ENCODE measurements around the gene HAT1.
A peak's percentile ranks its signal among the peaks of the same experiment; 100 is the strongest.
"Not testable (repeated sequence)": the region's sequence is repeated elsewhere in the genome, so short reads cannot be mapped to it uniquely, and the experiment has no call there.

Gene HAT1, protein sequence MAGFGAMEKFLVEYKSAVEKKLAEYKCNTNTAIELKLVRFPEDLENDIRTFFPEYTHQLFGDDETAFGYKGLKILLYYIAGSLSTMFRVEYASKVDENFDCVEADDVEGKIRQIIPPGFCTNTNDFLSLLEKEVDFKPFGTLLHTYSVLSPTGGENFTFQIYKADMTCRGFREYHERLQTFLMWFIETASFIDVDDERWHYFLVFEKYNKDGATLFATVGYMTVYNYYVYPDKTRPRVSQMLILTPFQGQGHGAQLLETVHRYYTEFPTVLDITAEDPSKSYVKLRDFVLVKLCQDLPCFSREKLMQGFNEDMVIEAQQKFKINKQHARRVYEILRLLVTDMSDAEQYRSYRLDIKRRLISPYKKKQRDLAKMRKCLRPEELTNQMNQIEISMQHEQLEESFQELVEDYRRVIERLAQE

GRCh38 chr2:171922230-171923022, at the start of gene HAT1:
HAT1 (plus strand) TSS chr2:171922461; CDS start chr2:171922501, 40 bp downstream.
- peak; percentile 99 for DNase-seq
- in situ Hi-C loops (cut with MboI; ENCODE audit: low pct_unique_long_range_greater_than_20kb, low sequenced_read_pairs), result no loop called here

DNA sequence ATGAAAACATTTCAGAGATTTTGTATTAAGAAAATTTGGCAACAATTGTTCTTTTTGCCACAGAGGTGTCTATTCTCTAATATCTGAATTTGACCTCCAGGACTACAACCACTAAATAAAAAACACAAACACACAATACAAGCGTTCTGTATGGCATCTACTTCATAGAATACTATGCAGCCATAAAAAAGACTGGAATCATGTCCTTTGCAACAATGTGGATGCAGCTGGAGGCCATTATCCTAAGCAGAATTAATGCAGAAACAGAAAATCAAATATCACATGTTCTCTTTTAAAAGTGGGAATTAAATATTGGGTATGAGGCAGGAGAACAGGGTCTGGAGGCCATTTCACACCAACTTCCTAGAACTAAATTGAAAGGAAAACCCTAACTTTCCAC, 47.7 kb upstream of the HAT1 start:
- DNase-seq, result no peak
- in situ Hi-C loops (cut with MboI; ENCODE audit: low pct_unique_long_range_greater_than_20kb, low sequenced_read_pairs), result no loop called here

DNA sequence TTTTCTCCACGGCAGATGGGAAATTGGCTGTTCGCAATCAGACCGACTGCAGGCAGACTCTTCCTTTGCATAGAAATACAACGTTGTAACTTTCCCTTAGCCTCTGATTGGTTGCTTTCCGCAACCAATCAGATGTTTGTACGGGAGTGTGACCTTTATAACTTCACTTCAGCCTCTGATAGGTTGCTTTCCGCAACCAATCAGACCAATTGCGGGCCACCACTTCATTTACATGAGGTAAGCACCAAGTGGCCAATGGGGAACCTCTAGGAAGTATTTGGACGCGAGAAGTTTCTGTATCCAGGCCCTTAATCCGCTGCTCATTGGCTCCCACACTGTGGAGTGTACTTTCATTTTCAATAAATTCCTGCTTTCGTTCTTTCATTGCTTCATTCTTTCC, 47.3 kb upstream of the HAT1 start:
- in situ Hi-C loops (cut with MboI; ENCODE audit: low pct_unique_long_range_greater_than_20kb, low sequenced_read_pairs), result no loop called here
- no peak for DNase-seq

- peak; percentile 14 for DNase-seq
- in situ Hi-C loops (cut with MboI; ENCODE audit: low pct_unique_long_range_greater_than_20kb, low sequenced_read_pairs), result no loop called here
Observed at GRCh38 chr2:171878481-171878993, 43.7 kb upstream of the HAT1 start.

GRCh38 chr2:171879865-171880264, 42.4 kb upstream of the HAT1 start:
- no peak for DNase-seq
- in situ Hi-C loops (cut with MboI; ENCODE audit: low pct_unique_long_range_greater_than_20kb, low sequenced_read_pairs), result no loop called here

DNA sequence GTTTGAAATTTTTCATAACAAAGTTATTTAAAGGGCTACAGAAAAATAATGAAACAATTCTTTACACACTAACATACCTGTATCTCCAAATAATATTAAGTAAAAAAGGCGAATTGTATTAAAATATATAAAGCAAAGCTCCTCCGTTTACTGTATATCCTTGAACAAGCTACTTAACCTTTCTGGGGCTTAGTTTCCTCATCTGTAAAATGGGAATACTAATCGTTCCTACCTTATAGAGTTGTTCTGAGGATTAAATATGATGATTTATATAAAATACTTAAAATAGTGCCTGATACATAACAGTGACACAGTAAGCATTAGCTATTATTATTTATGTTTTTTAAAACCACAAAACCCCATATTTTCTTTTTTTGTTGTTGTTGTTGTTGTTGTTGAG, 41.5 kb upstream of the HAT1 start:
- in situ Hi-C loops (cut with MboI; ENCODE audit: low pct_unique_long_range_greater_than_20kb, low sequenced_read_pairs), result no loop called here
- no peak for DNase-seq

DNA sequence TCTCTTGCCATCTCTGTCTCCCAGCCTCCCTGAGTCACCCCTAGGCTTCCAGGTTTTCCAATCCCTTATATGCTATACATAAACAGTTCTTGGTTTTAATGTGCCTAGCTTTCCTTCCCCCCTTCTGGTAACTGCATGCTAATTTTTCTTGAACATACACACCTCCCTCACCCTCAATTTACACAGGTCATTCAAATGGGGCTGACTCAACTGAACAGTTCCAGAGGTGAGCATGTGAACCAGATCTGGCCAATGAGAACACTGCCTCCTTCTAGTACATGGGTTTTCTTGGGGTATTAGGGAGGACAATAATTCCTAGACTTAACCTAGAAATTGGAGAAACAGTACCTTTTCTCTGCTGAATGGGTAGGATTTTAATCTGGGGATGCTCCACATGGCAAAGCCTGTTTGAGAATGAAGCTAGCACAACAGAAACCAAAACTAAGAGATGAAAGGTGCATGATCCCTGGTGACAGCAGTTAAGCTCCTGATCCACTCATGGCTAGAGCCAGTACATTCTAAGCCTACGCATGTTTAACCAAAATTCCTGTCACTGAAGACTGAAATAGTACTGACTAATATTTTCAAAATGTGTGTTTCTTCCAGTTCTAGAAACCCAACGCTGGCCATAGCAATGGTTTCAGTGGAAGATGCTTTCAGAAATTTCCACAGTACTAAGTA, 40.0 kb upstream of the HAT1 start:
- DNase-seq, result no peak

GRCh38 chr2:171883275-171883893, 38.9 kb upstream of the HAT1 start:
- in situ Hi-C loops (cut with MboI; ENCODE audit: low pct_unique_long_range_greater_than_20kb, low sequenced_read_pairs), result no loop called here
- DNase-seq, result no peak

More for the DNA sequence above, 40.0 kb upstream of the HAT1 start:
- in situ Hi-C loops (cut with MboI; ENCODE audit: low pct_unique_long_range_greater_than_20kb, low sequenced_read_pairs), result no loop called here

GRCh38 chr2:171889333-171889732, 32.9 kb upstream of the HAT1 start:
- in situ Hi-C loops (cut with MboI; ENCODE audit: low pct_unique_long_range_greater_than_20kb, low sequenced_read_pairs), result no loop called here
- no peak for DNase-seq

- DNase-seq, result no peak
- in situ Hi-C loops (cut with MboI; ENCODE audit: low pct_unique_long_range_greater_than_20kb, low sequenced_read_pairs), result no loop called here
Observed at GRCh38 chr2:171889808-171890207, 32.5 kb upstream of the HAT1 start.

- in situ Hi-C loops (cut with MboI; ENCODE audit: low pct_unique_long_range_greater_than_20kb, low sequenced_read_pairs), result no loop called here
- no peak for DNase-seq
Observed at GRCh38 chr2:171893196-171893823, 29.0 kb upstream of the HAT1 start.

GRCh38 chr2:171893824-171894611, 28.2 kb upstream of the HAT1 start, which contains the start of gene SLC25A12:
SLC25A12 (minus strand) TSS chr2:171894244; CDS start chr2:171894214, 30 bp downstream.
- in situ Hi-C loops (cut with MboI; ENCODE audit: low pct_unique_long_range_greater_than_20kb, low sequenced_read_pairs), result no loop called here
- DNase-seq, result peak; percentile 88

DNA sequence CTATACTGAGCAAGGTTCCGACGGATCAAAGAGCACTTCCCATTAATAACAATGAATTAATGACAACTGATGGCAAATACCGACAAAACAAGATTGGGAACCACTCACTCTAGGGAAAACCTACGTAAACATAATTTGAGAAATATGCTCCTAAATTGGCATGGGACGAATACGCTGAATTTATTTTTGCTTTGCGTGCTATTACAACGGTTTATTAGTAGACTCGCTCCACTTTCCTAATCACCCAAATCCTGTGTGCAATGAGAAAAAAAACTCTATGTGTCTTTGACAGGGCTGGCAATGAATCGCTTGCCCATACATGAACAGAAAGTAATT, 27.7 kb upstream of the HAT1 start:
- in situ Hi-C loops (cut with MboI; ENCODE audit: low pct_unique_long_range_greater_than_20kb, low sequenced_read_pairs), result no loop called here
- no peak for DNase-seq

GRCh38 chr2:171895786-171896185, 26.5 kb upstream of the HAT1 start:
- no peak for DNase-seq
- in situ Hi-C loops (cut with MboI; ENCODE audit: low pct_unique_long_range_greater_than_20kb, low sequenced_read_pairs), result no loop called here

- in situ Hi-C loops (cut with MboI; ENCODE audit: low pct_unique_long_range_greater_than_20kb, low sequenced_read_pairs); DNase-seq: not testable (repeated sequence)
Observed at GRCh38 chr2:171899623-171900282, 22.5 kb upstream of the HAT1 start.

DNA sequence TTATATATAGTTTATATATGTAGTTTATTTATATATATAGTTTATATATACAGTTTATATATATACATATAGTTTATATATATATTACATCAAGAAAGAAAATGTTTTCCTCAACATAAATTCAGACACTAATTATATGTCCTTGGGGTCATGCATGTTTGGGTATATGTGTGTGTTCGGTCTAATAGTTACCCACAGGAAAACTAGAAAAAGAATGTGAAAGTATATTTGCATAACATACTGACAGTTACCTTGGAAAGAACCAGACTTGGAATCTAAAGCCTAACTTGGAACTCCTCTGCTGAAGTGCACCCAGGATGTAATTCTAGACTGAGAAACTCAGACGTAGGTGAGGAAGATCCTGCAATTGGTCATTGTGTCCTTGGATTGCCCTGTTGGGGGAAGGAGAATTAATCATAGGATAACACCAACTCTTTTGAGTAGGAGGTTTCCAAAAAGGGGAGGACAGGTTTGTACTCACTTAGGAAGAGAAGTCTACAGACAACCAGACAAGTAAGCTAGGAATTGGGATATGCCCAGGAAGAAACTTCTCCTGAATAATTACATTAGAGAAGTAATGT, 19.3 kb upstream of the HAT1 start:
- no peak for DNase-seq
- in situ Hi-C loops (cut with MboI; ENCODE audit: low pct_unique_long_range_greater_than_20kb, low sequenced_read_pairs), result no loop called here

DNA sequence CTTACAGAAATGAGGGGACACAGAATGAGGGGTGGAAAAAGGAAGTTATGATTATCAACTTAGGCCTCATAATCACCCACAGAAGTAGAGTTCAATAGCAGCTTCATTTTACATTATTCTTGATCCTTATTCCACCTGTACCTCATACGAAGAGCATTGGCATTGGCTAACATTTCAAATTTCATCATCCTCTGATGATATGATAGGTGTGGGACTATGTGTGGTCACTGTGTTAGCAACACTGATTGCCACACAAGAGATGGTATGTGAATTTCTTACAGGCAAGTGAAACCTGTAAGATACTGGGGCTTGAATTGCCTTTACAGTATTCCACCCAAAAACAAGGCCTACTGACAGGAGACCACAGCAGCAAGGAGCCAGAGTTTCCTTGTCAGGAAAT, 14.0 kb upstream of the HAT1 start:
- no peak for DNase-seq

More for the DNA sequence above, 14.0 kb upstream of the HAT1 start:
- in situ Hi-C loops (cut with MboI; ENCODE audit: low pct_unique_long_range_greater_than_20kb, low sequenced_read_pairs), result no loop called here
